IMR-90 (cell line): Measurements from ENCODE around the gene HSPA1L. TPM values are rescaled to one million over a fixed set of nuclear protein-coding genes. Genes with fewer than 3 reads are reported as not detected.

ENCODE experiments used
- ATAC-seq: fragments of 200-7000 bp; cut with Tn5 transposase; 2 replicates; pipeline ENCODE4 v1.9.1; 2020; ENCODE audit warnings: low read depth, mild to moderate bottlenecking, moderate library complexity
- BruUV-seq: library from RNA; stranded (reverse); fragments of 400-500 nt; replicated peaks from 2 replicates; lab custom pipeline; 2021; lab: Mats Ljungman, UMichigan
- CTCF ChIA-PET: fragments of 300-600 bp; formaldehyde crosslinking; extraction: SDS; loops from one replicate; lab custom pipeline; 2021; ENCODE audit warnings: antibody characterized with exemption; lab: Yijun Ruan, JAX
- POLR2A ChIA-PET: fragments of 300-600 bp; sonication (Branson Sonifier 250); formaldehyde crosslinking; loops from one replicate; lab custom pipeline; 2022; ENCODE audit warnings: antibody characterized with exemption; ENCODE audit not compliant: unreplicated experiment; lab: Charles Lee
- DNase-seq: peaks from one replicate; pipeline ENCODE4 v3.0.0; 2013
- H2AFZ ChIP-seq: replicated peaks from 2 replicates; pipeline ENCODE3; 2013; ENCODE audit warnings: low read length, mild to moderate bottlenecking; ENCODE audit not compliant: poor library complexity
- H2AK5ac ChIP-seq: 2 replicates; pipeline ENCODE4 v1.6.1; 2013; ENCODE audit warnings: low read depth, low read length, inconsistent platforms
- H2AK9ac ChIP-seq: replicated peaks from 2 replicates; pipeline ENCODE3; 2013; ENCODE audit warnings: mild to moderate bottlenecking, low read depth, low read length, moderate library complexity; ENCODE audit not compliant: poor library complexity
- H2BK120ac ChIP-seq: 2 replicates; pipeline ENCODE4 v1.6.1; 2013; ENCODE audit warnings: low read depth, low read length, inconsistent platforms
- H2BK15ac ChIP-seq: 3 replicates; pipeline ENCODE4 v1.6.1; 2013; ENCODE audit warnings: low read depth, low read length, inconsistent platforms
- H2BK20ac ChIP-seq: 2 replicates; pipeline ENCODE4 v1.6.1; 2013; ENCODE audit warnings: low read depth, mild to moderate bottlenecking, inconsistent platforms, low read length, moderate library complexity
- H2BK5ac ChIP-seq: 2 replicates; pipeline ENCODE4 v1.6.1; 2013; ENCODE audit warnings: mild to moderate bottlenecking, low read depth, low read length, inconsistent platforms; ENCODE audit not compliant: poor library complexity, severe bottlenecking
- H3K14ac ChIP-seq: replicated peaks from 2 replicates; pipeline ENCODE4 v1.6.1; 2013; ENCODE audit warnings: low read depth, low read length, inconsistent platforms
- H3K18ac ChIP-seq: 2 replicates; pipeline ENCODE4 v1.6.1; 2013; ENCODE audit warnings: low read depth, low read length, control low read depth
- H3K23ac ChIP-seq: 2 replicates; pipeline ENCODE4 v1.6.1; 2013; ENCODE audit warnings: low read depth, low read length, inconsistent platforms
- H3K27ac ChIP-seq: 2 replicates; pipeline ENCODE4 v1.5.1; 2013; ENCODE audit warnings: mild to moderate bottlenecking, control low read depth, low read length; ENCODE audit not compliant: insufficient read depth
- H3K27me3 ChIP-seq: 2 replicates; pipeline ENCODE4 v1.6.1; 2013; ENCODE audit warnings: low read length; ENCODE audit not compliant: control insufficient read depth, insufficient read depth
- H3K36me3 ChIP-seq: 2 replicates; pipeline ENCODE4 v1.6.1; 2013; ENCODE audit warnings: low read length, mixed read lengths; ENCODE audit not compliant: control insufficient read depth, insufficient read depth
- H3K4ac ChIP-seq: 2 replicates; pipeline ENCODE4 v1.6.1; 2013; ENCODE audit warnings: low read depth, low read length, inconsistent platforms
- H3K4me1 ChIP-seq: 2 replicates; pipeline ENCODE4 v1.6.1; 2013; ENCODE audit warnings: low read length, mixed read lengths; ENCODE audit not compliant: control insufficient read depth, insufficient read depth
- H3K4me2 ChIP-seq: 2 replicates; pipeline ENCODE4 v1.6.1; 2013; ENCODE audit warnings: low read depth, mild to moderate bottlenecking, control low read depth, low read length, moderate library complexity
- H3K4me3 ChIP-seq: 2 replicates; pipeline ENCODE4 v1.5.1; 2013; ENCODE audit warnings: low read depth, mild to moderate bottlenecking, control low read depth, low read length, moderate library complexity; ENCODE audit not compliant: insufficient read depth
- H3K56ac ChIP-seq: 2 replicates; pipeline ENCODE4 v1.6.1; 2013; ENCODE audit warnings: low read length, inconsistent platforms; ENCODE audit not compliant: insufficient read depth; ENCODE audit errors: extremely low read depth
- H3K79me1 ChIP-seq, 2 experiments: 2 replicates each; pipeline ENCODE4 v1.6.1; 2013; ENCODE audit warnings: low read length in 2 of 2, inconsistent platforms in 1 of 2, low read depth in 1 of 2
- H3K9ac ChIP-seq: 2 replicates; pipeline ENCODE4 v1.6.1; 2013; ENCODE audit warnings: low read depth, low read length, control low read depth
- H3K9me1 ChIP-seq: 2 replicates; pipeline ENCODE4 v1.6.1; 2013; ENCODE audit warnings: low read length, inconsistent platforms; ENCODE audit not compliant: insufficient read depth
- H3K9me3 ChIP-seq: 2 replicates; pipeline ENCODE4 v1.6.1; 2013; ENCODE audit warnings: low read length; ENCODE audit not compliant: control insufficient read depth, insufficient read depth
- H4K20me1 ChIP-seq: 2 replicates; pipeline ENCODE4 v1.6.1; 2013; ENCODE audit warnings: low read length, inconsistent platforms; ENCODE audit not compliant: insufficient read depth
- H4K5ac ChIP-seq: 2 replicates; pipeline ENCODE4 v1.6.1; 2013; ENCODE audit warnings: mild to moderate bottlenecking, low read depth, low read length, control low read depth
- H4K8ac ChIP-seq, 2 experiments: 2 replicates each; pipeline ENCODE4 v1.6.1; 2013; ENCODE audit warnings: low read depth in 2 of 2, low read length in 2 of 2, control low read depth in 1 of 2, inconsistent platforms in 1 of 2
- H4K91ac ChIP-seq: 2 replicates; pipeline ENCODE4 v1.6.1; 2013; ENCODE audit warnings: low read depth, low read length, inconsistent platforms; ENCODE audit not compliant: insufficient read depth
- CEBPB ChIP-seq: IDR thresholded peaks from 2 replicates; pipeline ENCODE4 v1.6.1; 2012; ENCODE audit warnings: low read depth, low read length, improper control_type of control experiment
- CHD1 ChIP-seq: IDR thresholded peaks from 2 replicates; pipeline ENCODE4 v1.6.1; 2012; ENCODE audit warnings: low read depth, low read length, improper control_type of control experiment
- ELK1 ChIP-seq: fragments of 150-350 bp; IDR thresholded peaks from 2 replicates; pipeline ENCODE4 v1.6.1; 2016; ENCODE audit warnings: low read depth, mild to moderate bottlenecking, low read length, moderate library complexity, borderline replicate concordance
- FOS ChIP-seq: fragments of 150-350 bp; IDR thresholded peaks from 2 replicates; pipeline ENCODE4 v1.6.1; 2016; ENCODE audit warnings: low read depth, low read length
- MAFK ChIP-seq: IDR thresholded peaks from 2 replicates; pipeline ENCODE4 v1.6.1; 2012; ENCODE audit warnings: low read depth, low read length, improper control_type of control experiment
- NFE2L2 ChIP-seq: fragments of 150-350 bp; IDR thresholded peaks from 2 replicates; pipeline ENCODE4 v1.6.1; 2016; ENCODE audit warnings: low read depth, mild to moderate bottlenecking, low read length
- RCOR1 ChIP-seq: IDR thresholded peaks from 2 replicates; pipeline ENCODE4 v1.6.1; 2012; ENCODE audit warnings: mild to moderate bottlenecking, low read length, improper control_type of control experiment; ENCODE audit not compliant: insufficient replicate concordance
- RFX5 ChIP-seq: IDR thresholded peaks from 2 replicates; pipeline ENCODE4 v1.8.0; 2012; ENCODE audit warnings: low read depth, mild to moderate bottlenecking, low read length, moderate library complexity
- SMC3 ChIP-seq: fragments of 150-350 bp; IDR thresholded peaks from 2 replicates; pipeline ENCODE4 v1.6.1; 2016; ENCODE audit warnings: low read depth, mild to moderate bottlenecking, antibody characterized with exemption, low read length, moderate library complexity
- WGBS, 2 experiments: methylation state at CpG; one replicate each; pipeline versions ENCODE4 v1.1.5 to v1.1.7; 2013; ENCODE audit warnings: missing lambda C conversion rate in 2 of 2; ENCODE audit not compliant: insufficient read length in 1 of 2; ENCODE audit errors: extremely low coverage in 2 of 2; 5-methylcytosine and 5-hydroxymethylcytosine counted together
- dilution Hi-C: fragments of 300-500 bp; cut with HindIII; formaldehyde crosslinking; loops from one replicate; pipeline ENCODE4 v1.14.3; 2018; ENCODE audit warnings: low sequenced_read_pairs; ENCODE audit not compliant: unreplicated experiment
- in situ Hi-C: fragments of 300-500 bp; cut with MboI; formaldehyde crosslinking; loops from 3 replicates; pipeline ENCODE4 v1.14.3; 2019; ENCODE audit warnings: low sequenced_read_pairs, inconsistent platforms, mixed read lengths
- intact Hi-C: fragments of 100-400 bp; cut with micrococcal nuclease; formaldehyde crosslinking; loops from 2 replicates; pipeline ENCODE4 v1.10.0; 2022
- polyA plus RNA-seq, 3 experiments: library from polyadenylated mRNA; depleted of rRNA; stranded (reverse); fragments of >200 nt; gene quantifications; 2 replicates each; pipeline ENCODE4 v1.2.3, GENCODE V29; 2012; ENCODE audit warnings: low replicate concordance in 1 of 3
- total RNA-seq: library from RNA; depleted of rRNA; stranded (reverse); fragments of >200 nt; gene quantifications from 2 replicates; pipeline ENCODE4 v1.2.3, GENCODE V29; 2012

HSPA1L gene
- total and polyA plus RNA-seq, 2 of the 4 experiments (the other 2 are of a cell fraction) = 0.97 to 1.3 TPM

- TF ChIP-seq FOS = 0 out of 2 replicates have a peak, but pooled peaks have one; percentile 4
- TF ChIP-seq NFE2L2 = no peak
- no peak; the same call in 1 of the 2 replicates for TF ChIP-seq CHD1
- TF ChIP-seq CEBPB = no peak
Observed at GRCh38 chr6:31862344-31863235, 47.5 kb upstream of the HSPA1L start, which contains the start of gene NEU1 (continued).

GRCh38 chr6:31861919-31862343 lies 46.8 kb upstream of the HSPA1L start:
- Histone ChIP-seq H2AK9ac (peak overlapping the region; percentile 97), H3K9me3 (no peaks in the 10 kb centered on the region), H2BK5ac (no peak overlapping the region), H2BK15ac (no peak overlapping the region), H3K9ac (peak overlapping the region; percentile 67), H3K27me3 (no peaks in the 10 kb centered on the region), H4K5ac (no peak overlapping the region), H3K4ac (peak overlapping the region; percentile 49; the same call in 1 of the 2 replicates), H2AK5ac (peak overlapping the region; percentile 66; the same call in 1 of the 2 replicates), H4K91ac (no peak overlapping the region), H3K56ac (0 out of 2 replicates have a peak overlapping the region, but pooled peaks have one; percentile 14), H4K8ac (peak overlapping the region in 1 of 2 experiments; percentile 64; a peak in 1 of 4 replicates), H3K4me3 (peak overlapping the region; percentile 72), H3K18ac (no peak overlapping the region), H2BK20ac (no peak overlapping the region), H3K27ac (peak overlapping the region; percentile 50), H3K23ac (peak overlapping the region; percentile 47; the same call in 1 of the 2 replicates), H3K79me1 (peaks cover 7 to 20% of the 10 kb centered on the region in 2 experiments; a peak in 2 of 4 replicates), H3K4me1 (peaks cover 4% of the 10 kb centered on the region), H3K9me1 (peaks cover 2% of the 10 kb centered on the region; the same call in 1 of the 2 replicates), H4K20me1 (no peaks in the 10 kb centered on the region), H3K4me2 (peak overlapping the region; percentile 98), H2BK120ac (no peak overlapping the region), H3K14ac (peak overlapping the region; percentile 61), H2AFZ (peak overlapping the region; percentile 97), H3K36me3 (peaks cover 23% of the 10 kb centered on the region)
- POLR2A ChIA-PET = no interaction called here
- in situ Hi-C loops (no loop called here), intact Hi-C loops (loop anchor here (2.0 kb wide), 1 partner anchor 27 kb away; no protein-coding TSS in a partner anchor), dilution Hi-C loops (no loop called here)
- ATAC-seq = no peak
- no peak for DNase-seq
- BruUV-seq = no TSS peak
- CTCF ChIA-PET = no interaction called here
- WGBS, 2 experiments = 55% methylated on average over 4 of the region's 17 CpGs; no CpG with 5 or more reads in 1 of the 2 experiments
- TF ChIP-seq MAFK = no peak
- TF ChIP-seq RCOR1 = no peak
- no peak for TF ChIP-seq ELK1
- TF ChIP-seq CEBPB = no peak
- TF ChIP-seq RFX5 = no peak
- no peak for TF ChIP-seq SMC3
- TF ChIP-seq NFE2L2 = no peak
